K562 (cell line): ENCODE data around the gene CDKN3. TPM values are rescaled to one million over a fixed set of nuclear protein-coding genes. Genes with fewer than 3 reads are reported as not detected.
A peak's percentile ranks its signal among the peaks of the same experiment; 100 is the strongest.

ENCODE experiments used
- ATAC-seq: fragments of 200-7000 bp; cut with Tn5 transposase; 3 replicates; pipeline ENCODE4 v1.9.1; 2020; ENCODE audit warnings: moderate library complexity
- BruUV-seq: library from RNA; stranded (reverse); fragments of 400-500 nt; replicated peaks from 2 replicates; lab custom pipeline; 2021; lab: Mats Ljungman, UMichigan
- CTCF ChIA-PET: fragments of 300-600 bp; formaldehyde crosslinking; extraction: SDS; loops from one replicate; lab custom pipeline; 2021; ENCODE audit warnings: low intra/inter-chr PET ratio; lab: Yijun Ruan, JAX
- POLR2A ChIA-PET: fragments of 300-600, 350-650 bp; sonication (Branson Sonifier 250); formaldehyde crosslinking; extraction: SDS; loops from one replicate; lab custom pipeline; 2021; ENCODE audit warnings: antibody characterized with exemption, inconsistent platforms; lab: Yijun Ruan, JAX
- DNase-seq, 4 experiments: peaks; one replicate each; pipeline versions ENCODE4 v3.0.0 to v3.0.0-alpha.2; 2011 to 2018; ENCODE audit warnings: low spot score in 3 of 4, mixed read lengths in 3 of 4; ENCODE audit errors: extremely low read depth in 1 of 4
- FAIRE-seq: peaks from 2 replicates; lab custom pipeline; 2011; peaks lifted over from hg19 to GRCh38; lab: Jason Lieb, UNC
- H2AFZ ChIP-seq: 2 replicates; pipeline ENCODE4 v1.6.0; 2011; ENCODE audit warnings: low read depth, low read length, control low read depth, inconsistent platforms
- H3K27ac ChIP-seq: fragments of 200-600 bp; 3 replicates; pipeline ENCODE4 v1.8.0; 2011; ENCODE audit warnings: low read depth, mild to moderate bottlenecking, control low read depth, inconsistent platforms, low read length, moderate library complexity, mixed read lengths; ENCODE audit errors: extremely low read depth
- H3K27me3 ChIP-seq, 2 experiments: fragments of 300-600 bp in 1 of 2; 2 replicates in 1 of 2; 3 replicates in 1 of 2; pipeline versions ENCODE4 v1.6.0 to v1.8.0; 2011; ENCODE audit warnings: inconsistent platforms in 2 of 2, low read length in 2 of 2, mild to moderate bottlenecking in 1 of 2, mixed read lengths in 1 of 2, moderate library complexity in 1 of 2; ENCODE audit not compliant: control insufficient read depth in 2 of 2, insufficient read depth in 2 of 2
- H3K36me3 ChIP-seq: fragments of 300-600 bp; 3 replicates; pipeline ENCODE4 v1.8.0; 2011; ENCODE audit warnings: mild to moderate bottlenecking, low read length, inconsistent platforms; ENCODE audit not compliant: control insufficient read depth, insufficient read depth
- H3K4me1 ChIP-seq, 2 experiments: fragments of 200-600 bp in 1 of 2; replicated peaks in 1 of 2; 2 replicates in 1 of 2; 3 replicates in 1 of 2; pipeline versions ENCODE4 v1.5.1 to v1.8.0; 2011; ENCODE audit warnings: inconsistent platforms in 2 of 2, low read length in 2 of 2, mild to moderate bottlenecking in 1 of 2, mixed read lengths in 1 of 2, moderate library complexity in 1 of 2; ENCODE audit not compliant: control insufficient read depth in 2 of 2, insufficient read depth in 2 of 2
- H3K4me2 ChIP-seq: 2 replicates; pipeline ENCODE4 v1.6.1; 2011; ENCODE audit warnings: low read length, control low read depth, inconsistent platforms, mixed read lengths; ENCODE audit not compliant: insufficient read depth
- H3K4me3 ChIP-seq: fragments of 200-600 bp; sonication (generic), shearing (Covaris generic); 2 replicates; pipeline ENCODE4 v1.5.1; 2016; ENCODE audit warnings: control low read depth, inconsistent platforms
- H3K79me2 ChIP-seq: fragments of 200-600 bp; 3 replicates; pipeline ENCODE4 v1.8.0; 2011; ENCODE audit warnings: low read length, inconsistent platforms; ENCODE audit not compliant: control insufficient read depth, insufficient read depth
- H3K9ac ChIP-seq, 2 experiments: 2 replicates each; pipeline versions ENCODE4 v1.6.0 to v1.6.1; 2011; ENCODE audit warnings: low read depth in 2 of 2, low read length in 2 of 2, control low read depth in 1 of 2, inconsistent platforms in 1 of 2, mild to moderate bottlenecking in 1 of 2, mixed read lengths in 1 of 2; ENCODE audit not compliant: insufficient read depth in 1 of 2
- H3K9me1 ChIP-seq: one replicate; pipeline ENCODE4 v1.6.0; 2011; ENCODE audit warnings: inconsistent platforms, mild to moderate bottlenecking, low read length, moderate library complexity; ENCODE audit not compliant: control insufficient read depth, insufficient read depth
- H3K9me3 ChIP-seq: replicated peaks from 2 replicates; pipeline ENCODE4 v1.5.1; 2011; ENCODE audit warnings: low read depth, low read length, inconsistent platforms; ENCODE audit not compliant: control insufficient read depth, insufficient read depth
- H4K20me1 ChIP-seq: replicated peaks from 2 replicates; pipeline ENCODE4 v1.6.1; 2011; ENCODE audit warnings: low read length, inconsistent platforms, mixed read lengths; ENCODE audit not compliant: control insufficient read depth, insufficient read depth
- CBX1 ChIP-seq: sonication (generic); IDR thresholded peaks from 2 replicates; pipeline ENCODE4 v1.6.1; 2016; ENCODE audit warnings: antibody characterized with exemption, low read depth, mild to moderate bottlenecking
- CBX3 ChIP-seq, 2 experiments: IDR thresholded peaks; 1 replicate in 1 of 2; 2 replicates in 1 of 2; pipeline ENCODE4 v1.6.1; 2012; ENCODE audit warnings: inconsistent platforms in 2 of 2, low read length in 2 of 2, borderline replicate concordance in 1 of 2, control low read depth in 1 of 2
- CBX5 ChIP-seq: IDR thresholded peaks from 2 replicates; pipeline ENCODE4 v1.6.1; 2014; ENCODE audit warnings: low read depth, borderline replicate concordance
- HDAC6 ChIP-seq: IDR thresholded peaks from 2 replicates; pipeline ENCODE4 v1.6.1; 2012; ENCODE audit warnings: low read depth, mild to moderate bottlenecking, control low read depth, inconsistent platforms, low read length, moderate library complexity
- L3MBTL2 ChIP-seq: fragments of 450-650 bp; IDR thresholded peaks from 2 replicates; pipeline ENCODE4 v1.6.1; 2016; ENCODE audit warnings: mild to moderate bottlenecking, moderate library complexity
- NCOA2 ChIP-seq, 2 experiments: fragments of 450-650 bp; IDR thresholded peaks; 2 replicates each; pipeline ENCODE4 v1.6.1; 2018; ENCODE audit warnings: mild to moderate bottlenecking in 2 of 2, moderate library complexity in 1 of 2; ENCODE audit not compliant: partially characterized antibody in 2 of 2
- PRDM10 ChIP-seq: fragments of 450-650 bp; IDR thresholded peaks from 2 replicates; pipeline ENCODE4 v1.6.1; 2018; ENCODE audit not compliant: partially characterized antibody
- RFX1 ChIP-seq: fragments of 450-650 bp; IDR thresholded peaks from 2 replicates; pipeline ENCODE4 v1.6.1; 2016; ENCODE audit warnings: mild to moderate bottlenecking, moderate library complexity
- TRIM28 ChIP-seq: fragments of 450-650 bp; IDR thresholded peaks from 2 replicates; pipeline ENCODE4 v1.6.1; 2017
- ZFP30 ChIP-seq: fragments of 250-450 bp; sonication (Bioruptor Pico); IDR thresholded peaks from 2 replicates; pipeline ENCODE4 v1.8.0; 2022; ENCODE audit warnings: moderate library complexity, mild to moderate bottlenecking, inconsistent platforms, borderline replicate concordance
- ZNF449 ChIP-seq: fragments of 250-450 bp; sonication (Bioruptor Pico); IDR thresholded peaks from 2 replicates; pipeline ENCODE4 v1.8.0; 2022; ENCODE audit warnings: moderate library complexity, mild to moderate bottlenecking, inconsistent platforms
- WGBS: fragments of 100-300 bp; shearing (Covaris generic); methylation state at CpG from one replicate; pipeline ENCODE4 v1.1.6; 2016; ENCODE audit warnings: low coverage, mixed read lengths; ENCODE audit not compliant: insufficient coverage; ENCODE audit errors: missing lambda C conversion rate; 5-methylcytosine and 5-hydroxymethylcytosine counted together
- in situ Hi-C: fragments of 300-500 bp; cut with MboI; formaldehyde crosslinking; loops from 4 replicates; pipeline ENCODE4 v1.15.0; 2018; ENCODE audit warnings: inconsistent platforms, mixed read lengths
- intact Hi-C: fragments of 100-400 bp; cut with micrococcal nuclease; formaldehyde crosslinking; loops from 2 replicates; pipeline ENCODE4 v1.14.2; 2022
- polyA plus RNA-seq, 8 experiments: library from polyadenylated mRNA; depleted of rRNA in 4 of 8; stranded (reverse) in 5 of 8; unstranded in 3 of 8; fragments of >200 nt; fragmentation: Nextera tagmentation in 2 of 8; fragmentation: Illumina TruSeq in 1 of 8; extraction: Ambion mirVana in 2 of 8; extraction: Trizol in 1 of 8; gene quantifications; 2 replicates each; pipeline versions ENCODE4 v1.2.1 to v1.2.3, GENCODE V29; 2011 to 2014; ENCODE audit warnings: inconsistent platforms in 1 of 8, missing spikeins in 1 of 8
- total RNA-seq, 7 experiments: library from RNA; depleted of rRNA in 6 of 7; stranded (reverse); fragments of >200 nt in 6 of 7; fragmentation: Illumina TruSeq in 2 of 7; extraction: Trizol in 2 of 7; gene quantifications; 2 replicates each; pipeline versions ENCODE4 v1.2.1 to v1.2.3, GENCODE V29; 2011 to 2021; ENCODE audit warnings: low replicate concordance in 1 of 7
- TF ChIP-seq, protein P1 (sequence below): IDR thresholded peaks from 2 replicates; pipeline ENCODE4 v1.6.1; 2016; ENCODE audit warnings: missing genetic modification characterization, missing compliant biosample characterization
- TF ChIP-seq, protein P2 (sequence below): fragments of 450-650 bp; formaldehyde crosslinking; IDR thresholded peaks from 2 replicates; pipeline ENCODE4 v1.4.0; 2020; ENCODE audit warnings: mild to moderate bottlenecking, moderate library complexity

Gene CDKN3
- total and polyA plus RNA-seq, 9 of the 15 experiments (the other 6 are each of a cell fraction or from before 2014, with no cell fraction given), result 41.3 to 128 (median 70.7) TPM

DNA sequence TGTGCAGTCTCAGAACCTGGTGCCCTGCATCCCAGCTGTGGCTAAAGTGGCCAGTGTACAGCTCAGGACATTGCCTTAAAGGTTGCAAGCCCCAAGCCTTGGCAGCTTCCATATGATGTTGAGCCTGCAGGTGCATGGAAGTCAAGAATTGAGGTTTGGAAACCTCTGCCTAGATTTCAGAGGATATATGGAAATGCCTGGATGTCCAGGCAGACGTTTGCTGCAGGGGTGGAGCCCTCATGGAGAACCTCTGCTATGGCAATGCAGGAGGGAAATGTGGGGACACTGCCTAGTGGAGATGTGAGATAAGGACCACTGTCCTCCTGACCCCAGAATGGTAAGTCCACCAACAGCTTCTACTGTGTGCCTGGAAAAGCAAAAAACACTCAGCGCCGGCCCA, 62.3 kb downstream of the CDKN3 start:
- intact Hi-C loops, result no loop called here
- POLR2A ChIA-PET, result interaction anchor here (1.3 kb wide), 1 partner anchor 10 kb away, joined by 3 read pairs; no protein-coding TSS in a partner anchor
- Histone ChIP-seq H3K9ac (no peak overlapping the region), H3K4me3 (no peak overlapping the region), H3K9me3 (peaks cover 1% of the 10 kb centered on the region; the same call in 1 of the 2 replicates), H3K79me2 (no peaks in the 10 kb centered on the region), H3K27me3 (no peaks in the 10 kb centered on the region), H2AFZ (no peak overlapping the region), H3K9me1 (no peaks in the 10 kb centered on the region), H3K4me2 (no peak overlapping the region), H3K4me1 (no peaks in the 10 kb centered on the region), H3K27ac (no peak overlapping the region), H3K36me3 (no peaks in the 10 kb centered on the region), H4K20me1 (no peaks in the 10 kb centered on the region)
- in situ Hi-C loops, result no loop called here
- DNase-seq (no peak), ATAC-seq (no peak), FAIRE-seq (no peak)
- CTCF ChIA-PET, result no interaction called here
- 0% methylated on average over 1 of the region's 3 CpGs for WGBS
- no TSS peak for BruUV-seq
- TF ChIP-seq, protein P1, sequence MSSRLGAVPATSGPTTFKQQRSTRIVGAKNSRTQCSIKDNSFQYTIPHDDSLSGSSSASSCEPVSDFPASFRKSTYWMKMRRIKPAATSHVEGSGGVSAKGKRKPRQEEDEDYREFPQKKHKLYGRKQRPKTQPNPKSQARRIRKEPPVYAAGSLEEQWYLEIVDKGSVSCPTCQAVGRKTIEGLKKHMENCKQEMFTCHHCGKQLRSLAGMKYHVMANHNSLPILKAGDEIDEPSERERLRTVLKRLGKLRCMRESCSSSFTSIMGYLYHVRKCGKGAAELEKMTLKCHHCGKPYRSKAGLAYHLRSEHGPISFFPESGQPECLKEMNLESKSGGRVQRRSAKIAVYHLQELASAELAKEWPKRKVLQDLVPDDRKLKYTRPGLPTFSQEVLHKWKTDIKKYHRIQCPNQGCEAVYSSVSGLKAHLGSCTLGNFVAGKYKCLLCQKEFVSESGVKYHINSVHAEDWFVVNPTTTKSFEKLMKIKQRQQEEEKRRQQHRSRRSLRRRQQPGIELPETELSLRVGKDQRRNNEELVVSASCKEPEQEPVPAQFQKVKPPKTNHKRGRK (tag), result no peak
- TF ChIP-seq HDAC6 (no peak), PRDM10 (no peak), L3MBTL2 (no peak), RFX1 (no peak), CBX5 (peak; percentile 76; the same call in 1 of the 2 replicates), CBX1 (peak; percentile 27; the same call in 1 of the 2 replicates), CBX3 (IDR thresholded peaks at IDR 0.05; ENCODE audit: borderline replicate concordance in 1 of 2, low read length in 2 of 2) (0 out of 3 replicates have a peak, but pooled peaks of 1 of the 2 experiments have one; percentile 23), ZNF449 (no peak), TRIM28 (0 out of 2 replicates have a peak, but pooled peaks have one; percentile 68), NCOA2 (IDR thresholded peaks at IDR 0.05; ENCODE audit: partially characterized antibody in 2 of 2) (no peak), ZFP30 (no peak)
- TF ChIP-seq, protein P2, sequence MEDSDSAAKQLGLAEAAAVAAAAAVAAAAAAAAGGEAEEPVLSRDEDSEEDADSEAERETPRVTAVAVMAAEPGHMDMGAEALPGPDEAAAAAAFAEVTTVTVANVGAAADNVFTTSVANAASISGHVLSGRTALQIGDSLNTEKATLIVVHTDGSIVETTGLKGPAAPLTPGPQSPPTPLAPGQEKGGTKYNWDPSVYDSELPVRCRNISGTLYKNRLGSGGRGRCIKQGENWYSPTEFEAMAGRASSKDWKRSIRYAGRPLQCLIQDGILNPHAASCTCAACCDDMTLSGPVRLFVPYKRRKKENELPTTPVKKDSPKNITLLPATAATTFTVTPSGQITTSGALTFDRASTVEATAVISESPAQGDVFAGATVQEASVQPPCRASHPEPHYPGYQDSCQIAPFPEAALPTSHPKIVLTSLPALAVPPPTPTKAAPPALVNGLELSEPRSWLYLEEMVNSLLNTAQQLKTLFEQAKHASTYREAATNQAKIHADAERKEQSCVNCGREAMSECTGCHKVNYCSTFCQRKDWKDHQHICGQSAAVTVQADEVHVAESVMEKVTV (CRISPR knock-in tag), result no peak
